NCI-H1436 treated with DMSO at 0.1 percent for 48 hours (cell line): Measurements from ENCODE around the gene POLR1H.

Experiments
- DNase-seq: peaks from one replicate; lab custom pipeline; 2025; lab: John Stamatoyannopoulos, UW

The POLR1H gene

GRCh38 chr6:30096829-30097228 is 35.8 kb downstream of the POLR1H start:
- DNase-seq = no peak

GRCh38 chr6:30097902-30098768 is 37.1 kb downstream of the POLR1H start:
- no peak for DNase-seq

GRCh38 chr6:30100154-30100553 is 39.1 kb downstream of the POLR1H start:
- DNase-seq = no peak

GRCh38 chr6:30100585-30101443 is 39.7 kb downstream of the POLR1H start:
- no peak for DNase-seq

GRCh38 chr6:30101444-30102413 is 40.7 kb downstream of the POLR1H start:
- DNase-seq = no peak

GRCh38 chr6:30102414-30102969 is 41.4 kb downstream of the POLR1H start:
- DNase-seq = no peak

GRCh38 chr6:30102970-30103871 is 42.2 kb downstream of the POLR1H start:
- DNase-seq = no peak

GRCh38 chr6:30103872-30104179 is 42.8 kb downstream of the POLR1H start:
- DNase-seq = no peak

- no peak for DNase-seq
Measured at GRCh38 chr6:30104661-30105060, 43.6 kb downstream of the POLR1H start.

GRCh38 chr6:30111266-30111856 is 50.3 kb downstream of the POLR1H start:
- DNase-seq = no peak

- DNase-seq = no peak
Measured at GRCh38 chr6:30112402-30112994, 51.4 kb downstream of the POLR1H start.

- DNase-seq = no peak
Measured at GRCh38 chr6:30113003-30113759, 52.1 kb downstream of the POLR1H start, which contains the start of gene TRIM31. Gene TRIM31 (minus strand): TSS chr6:30113090. CDS start chr6:30112805, 285 bp downstream.

GRCh38 chr6:30113841-30114240 is 52.8 kb downstream of the POLR1H start:
- DNase-seq = no peak
